HepG2 (cell line): ENCODE results near the gene C2orf81. TPM values are rescaled to one million over a fixed set of nuclear protein-coding genes. Genes with fewer than 3 reads are reported as not detected.

Experiments
- AHR ChIP-seq: IDR thresholded peaks from 2 replicates; pipeline ENCODE4 v1.6.1; 2018; ENCODE audit warnings: missing genetic modification reagents, missing compliant biosample characterization
- ARNT2 ChIP-seq: sonication (generic); formaldehyde crosslinking; IDR thresholded peaks from 2 replicates; pipeline ENCODE4 v1.8.0; 2022; ENCODE audit warnings: mild to moderate bottlenecking, low read depth, missing genetic modification reagents, moderate library complexity
- ATF2 ChIP-seq: sonication (generic); formaldehyde crosslinking; IDR thresholded peaks from 2 replicates; pipeline ENCODE4 v1.4.0; 2020; ENCODE audit warnings: missing genetic modification reagents
- DBP ChIP-seq: sonication (generic); formaldehyde crosslinking; IDR thresholded peaks from 2 replicates; pipeline ENCODE4 v1.4.0; 2020; ENCODE audit warnings: missing genetic modification reagents; ENCODE audit errors: not compliant biosample characterization
- HIC2 ChIP-seq: sonication (generic); formaldehyde crosslinking; IDR thresholded peaks from 2 replicates; pipeline ENCODE4 v1.9.0; 2022; ENCODE audit warnings: low read depth, missing genetic modification reagents
- HNRNPL ChIP-seq: fragments of 200-400 bp; formaldehyde crosslinking; IDR thresholded peaks from 2 replicates; pipeline ENCODE4 v1.6.1; 2017; ENCODE audit warnings: mild to moderate bottlenecking, low read depth, low read length
- JARID2 ChIP-seq: sonication (generic); formaldehyde crosslinking; IDR thresholded peaks from 2 replicates; pipeline ENCODE4 v1.8.1; 2023; ENCODE audit warnings: missing genetic modification reagents, inconsistent platforms; ENCODE audit not compliant: insufficient replicate concordance
- SPEN ChIP-seq: sonication (generic); formaldehyde crosslinking; IDR thresholded peaks from 2 replicates; pipeline ENCODE4 v1.5.1; 2020; ENCODE audit warnings: low read depth, mild to moderate bottlenecking, missing genetic modification reagents
- ZBTB26 ChIP-seq: IDR thresholded peaks from 2 replicates; pipeline ENCODE4 v1.6.1; 2016; ENCODE audit warnings: missing compliant biosample characterization, missing genetic modification reagents, borderline replicate concordance
- ZBTB33 ChIP-seq: sonication (generic); formaldehyde crosslinking; IDR thresholded peaks from 2 replicates; pipeline ENCODE4 v1.4.0; 2020; ENCODE audit warnings: missing genetic modification reagents
- ZBTB44 ChIP-seq: sonication (generic); formaldehyde crosslinking; IDR thresholded peaks from 2 replicates; pipeline ENCODE4 v1.4.0; 2020; ENCODE audit warnings: missing genetic modification reagents
- ZBTB8A ChIP-seq: sonication (generic); formaldehyde crosslinking; IDR thresholded peaks from 2 replicates; pipeline ENCODE4 v1.4.0; 2020; ENCODE audit warnings: mild to moderate bottlenecking, low read depth, missing genetic modification reagents, borderline replicate concordance
- ZNF256 ChIP-seq: sonication (generic); formaldehyde crosslinking; conservative IDR thresholded peaks from 2 replicates; pipeline ENCODE4 v1.4.0; 2020; ENCODE audit warnings: missing genetic modification reagents
- ZNF451 ChIP-seq: sonication (generic); formaldehyde crosslinking; IDR thresholded peaks from 2 replicates; pipeline ENCODE4 v1.5.0; 2020; ENCODE audit warnings: mild to moderate bottlenecking, missing genetic modification reagents
- ZNF678 ChIP-seq: sonication (generic); formaldehyde crosslinking; IDR thresholded peaks from 2 replicates; pipeline ENCODE4 v1.4.0; 2020; ENCODE audit warnings: mild to moderate bottlenecking, missing genetic modification reagents
- ZNF704 ChIP-seq: sonication (generic); formaldehyde crosslinking; IDR thresholded peaks from 2 replicates; pipeline ENCODE4 v1.8.1; 2023; ENCODE audit warnings: mild to moderate bottlenecking, inconsistent platforms, moderate library complexity, missing genetic modification reagents, borderline replicate concordance
- ZSCAN30 ChIP-seq: sonication (generic); formaldehyde crosslinking; IDR thresholded peaks from 2 replicates; pipeline ENCODE4 v1.5.0; 2020; ENCODE audit warnings: mild to moderate bottlenecking, missing genetic modification reagents
- polyA plus RNA-seq, 8 experiments: library from polyadenylated mRNA; depleted of rRNA in 3 of 8; stranded (reverse) in 7 of 8; unstranded in 1 of 8; fragments of >200 nt; fragmentation: Illumina TruSeq in 4 of 8; extraction: Trizol in 4 of 8; gene quantifications; 2 replicates each; pipeline versions ENCODE4 v1.2.1 to v1.2.3, GENCODE V29; 2011 to 2016; ENCODE audit warnings: low read depth in 4 of 8, missing spikeins in 1 of 8, mixed read lengths in 1 of 8; ENCODE audit not compliant: insufficient read depth in 1 of 8
- total RNA-seq, 5 experiments: library from RNA; depleted of rRNA; stranded (reverse); fragments of >200 nt; fragmentation: Illumina TruSeq; extraction: Trizol; gene quantifications; 2 replicates each; pipeline ENCODE4 v1.2.3, GENCODE V29; 2016; ENCODE audit warnings: low read depth in 1 of 5

The C2orf81 gene
- total and polyA plus RNA-seq, 2 of the 13 experiments (the other 11 are each of a cell fraction or from before 2014, with no cell fraction given): 0.15 to 0.17 TPM

- TF ChIP-seq SPEN: peak; percentile 79
- TF ChIP-seq ZNF678 (CRISPR knock-in tag): peak; percentile 99
- TF ChIP-seq ZBTB33 (CRISPR knock-in tag): no peak
- TF ChIP-seq HNRNPL: no peak
- no peak; the same call in 1 of the 2 replicates for TF ChIP-seq AHR (CRISPR knock-in tag)
- peak; percentile 69 for TF ChIP-seq ZNF451 (CRISPR knock-in tag)
- 0 out of 2 replicates have a peak, but pooled peaks have one; percentile 59 for TF ChIP-seq ZBTB26 (CRISPR knock-in tag)
- TF ChIP-seq ZBTB44 (CRISPR knock-in tag): no peak
- peak; percentile 38 for TF ChIP-seq JARID2
- TF ChIP-seq ZNF256 (CRISPR knock-in tag): no peak; the same call in 1 of the 2 replicates
- no peak for TF ChIP-seq DBP (CRISPR knock-in tag)
- peak; percentile 86 for TF ChIP-seq ARNT2
- TF ChIP-seq ZSCAN30 (CRISPR knock-in tag): no peak
- peak; percentile 17; the same call in 1 of the 2 replicates for TF ChIP-seq ATF2 (CRISPR knock-in tag)
- no peak for TF ChIP-seq ZBTB8A
- no peak; the same call in 1 of the 2 replicates for TF ChIP-seq ZNF704
- no peak for TF ChIP-seq HIC2 (CRISPR knock-in tag)
Observed at GRCh38 chr2:74441690-74442482, 20.5 kb upstream of the C2orf81 start, which contains the start of gene RTKN (continued).
